Stimulated activated CD4-positive, alpha-beta T cell treated with anti-CD3 and anti-CD28 coated beads, Interleukin-1b, Interleukin-23, amount 100 ng/mL, for 48 hours (primary cell): ENCODE data around the gene USP44.
A peak's percentile ranks its signal among the peaks of the same experiment; 100 is the strongest.

Source experiments
- DNase-seq: peaks from one replicate; pipeline ENCODE4 v3.0.0-alpha.2; 2020

USP44 gene

GRCh38 chr12:95548056-95548538 lies 3.2 kb downstream of the USP44 start:
- peak; percentile 31 for DNase-seq

DNA sequence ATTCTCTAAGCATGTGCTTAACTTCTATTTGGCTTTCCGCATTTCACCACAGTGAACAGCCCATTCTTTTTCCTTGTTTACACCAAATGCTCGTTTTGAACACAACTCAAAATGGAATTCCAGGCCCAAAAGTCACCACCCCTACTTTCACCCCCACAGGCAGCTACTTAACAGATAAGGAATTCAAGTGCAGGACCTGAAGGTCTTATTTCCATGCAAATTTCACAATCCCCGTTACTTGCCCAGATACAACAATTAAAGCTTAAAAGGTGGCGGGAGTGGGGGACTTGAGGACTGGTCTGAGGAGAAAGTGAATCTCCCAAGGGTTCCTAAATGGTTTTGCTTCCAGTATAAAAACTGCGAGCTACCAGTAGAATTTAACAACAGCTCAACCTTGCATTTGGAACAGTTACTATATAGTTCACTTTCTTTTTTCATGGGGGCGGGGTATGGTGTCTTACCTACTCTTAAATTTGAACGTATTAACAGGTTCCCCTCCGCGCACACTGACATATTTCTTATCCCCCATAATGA lies 3.7 kb downstream of the USP44 start:
- DNase-seq, result no peak

- DNase-seq, result no peak
Measured at GRCh38 chr12:95546491-95546813, 4.8 kb downstream of the USP44 start.

DNA sequence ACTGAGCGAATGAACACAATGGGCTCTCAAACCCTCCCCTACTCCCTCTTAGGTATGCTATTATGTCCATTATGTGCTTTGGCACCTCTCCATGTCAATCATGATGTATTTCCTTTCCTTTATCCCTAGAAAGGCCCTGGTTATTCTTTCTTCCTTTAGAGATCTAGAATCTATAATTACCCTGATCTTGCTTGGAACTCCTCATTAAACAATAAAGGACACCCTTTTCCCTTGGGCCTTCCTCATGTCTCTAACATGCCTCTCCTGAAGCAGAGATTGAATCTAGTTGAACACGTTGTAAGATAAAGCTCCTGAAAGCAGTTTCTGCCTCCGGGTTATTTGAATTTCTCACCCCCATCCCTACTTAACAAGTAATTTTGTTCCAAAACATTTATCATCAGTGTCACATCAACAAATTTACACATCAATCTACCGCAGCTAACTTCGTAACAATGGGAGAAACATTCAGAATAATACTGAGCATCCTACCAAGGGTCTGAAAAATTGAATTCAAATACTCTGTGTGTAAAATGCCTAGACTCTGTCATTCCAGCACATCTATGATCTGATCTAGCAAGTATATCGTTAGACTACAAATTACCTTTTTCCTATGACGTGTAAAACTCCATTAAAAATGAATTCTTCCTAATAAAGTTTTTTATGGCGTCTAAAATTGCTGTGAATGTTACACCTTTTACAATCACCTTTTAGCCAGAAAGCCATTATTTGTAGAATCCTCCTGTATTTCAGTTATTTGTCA lies 5.4 kb downstream of the USP44 start:
- no peak for DNase-seq

- no peak for DNase-seq
Measured at GRCh38 chr12:95545303-95545702, 6.0 kb downstream of the USP44 start.

GRCh38 chr12:95544756-95545155 lies 6.5 kb downstream of the USP44 start:
- no peak for DNase-seq

- no peak for DNase-seq
Measured at GRCh38 chr12:95543305-95543704, 8.0 kb downstream of the USP44 start.

- DNase-seq, result no peak
Measured at GRCh38 chr12:95541436-95541835, 9.8 kb downstream of the USP44 start.

DNA sequence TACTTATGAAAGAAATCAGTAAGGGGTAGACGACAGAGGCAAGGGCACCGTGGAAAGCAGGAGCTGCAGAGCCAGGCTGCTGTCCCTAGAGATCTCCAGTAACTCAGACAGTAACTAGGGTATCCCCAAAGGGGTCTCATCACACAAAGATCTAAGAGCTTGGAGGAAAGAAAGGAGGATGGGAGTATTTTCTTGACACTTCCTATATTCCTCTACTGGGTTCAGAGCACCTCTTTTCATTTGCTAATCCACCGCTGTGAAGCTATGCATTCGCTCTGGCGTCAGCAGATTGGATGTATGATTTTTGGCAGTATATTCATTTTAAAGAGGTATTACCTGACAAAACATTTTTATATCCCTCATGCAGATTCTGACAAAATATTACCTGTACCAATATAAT lies 12.6 kb downstream of the USP44 start:
- DNase-seq, result no peak

- no peak for DNase-seq
Measured at GRCh38 chr12:95538006-95538405, 13.3 kb downstream of the USP44 start.

GRCh38 chr12:95533985-95534384 lies 17.3 kb downstream of the USP44 start:
- no peak for DNase-seq

GRCh38 chr12:95532851-95533250 lies 18.4 kb downstream of the USP44 start:
- peak; percentile 32 for DNase-seq

DNA sequence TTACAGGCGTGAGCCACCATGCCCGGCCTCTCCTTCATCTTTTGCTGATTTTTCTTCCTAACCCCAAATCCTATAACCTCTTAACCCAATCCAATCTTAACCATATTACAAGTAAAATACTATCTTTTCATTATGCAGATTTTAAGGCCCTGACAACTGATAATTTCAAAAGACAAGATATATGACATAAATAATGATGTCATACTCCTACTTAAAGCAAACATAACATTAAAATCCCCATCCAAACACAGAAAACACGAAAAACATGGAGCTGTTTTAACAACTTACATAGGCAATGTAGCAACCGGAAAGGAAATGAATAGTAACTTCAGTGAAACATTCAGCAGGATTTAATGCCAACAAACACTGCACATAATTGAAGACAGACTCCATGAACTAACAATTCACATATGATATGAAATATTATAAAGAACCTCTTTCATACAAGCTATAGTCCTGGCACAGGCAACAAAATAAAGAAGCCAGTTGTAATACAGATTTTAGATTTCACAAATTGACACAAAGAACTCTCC lies 21.5 kb downstream of the USP44 start:
- DNase-seq, result no peak

DNA sequence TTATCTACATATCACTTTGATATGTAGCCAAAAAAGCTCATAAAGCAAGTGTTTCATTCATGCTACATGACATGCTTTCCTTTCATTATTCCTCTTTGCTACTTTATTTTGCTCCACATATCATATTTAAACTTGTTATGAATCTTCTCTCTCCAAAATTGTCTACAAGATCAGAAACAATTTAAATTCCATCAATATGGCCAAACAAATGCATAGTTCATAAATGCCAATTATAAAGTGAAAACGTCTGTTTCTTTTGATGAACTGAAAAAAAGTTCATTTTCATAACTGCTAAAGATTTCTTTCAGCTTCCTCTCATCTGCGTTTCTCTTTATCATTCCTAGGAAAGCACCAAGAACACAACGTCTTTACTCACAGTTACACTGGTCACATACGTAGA lies 22.8 kb downstream of the USP44 start:
- DNase-seq, result no peak

GRCh38 chr12:95522692-95523091 lies 28.6 kb downstream of the USP44 start:
- no peak for DNase-seq

DNA sequence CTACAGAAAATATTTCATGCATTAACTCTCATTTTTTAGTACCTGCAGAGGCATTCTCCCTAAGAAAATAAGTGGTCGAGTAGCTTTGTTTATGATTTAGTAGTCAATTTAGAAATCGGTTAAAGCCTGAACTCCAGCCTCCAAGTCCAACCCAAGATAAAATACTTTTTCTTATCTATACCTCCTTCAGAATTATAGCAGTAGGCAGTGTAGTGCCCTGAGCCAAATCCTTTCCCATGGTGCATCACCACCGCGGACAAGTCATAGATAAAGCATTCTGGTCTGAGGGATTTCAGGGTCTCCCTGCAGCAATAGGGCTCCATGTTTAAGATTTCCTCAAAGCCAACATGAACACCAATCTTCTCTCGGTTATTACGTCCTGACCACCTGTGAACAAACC lies 30.5 kb downstream of the USP44 start:
- no peak for DNase-seq

- DNase-seq, result no peak
Measured at GRCh38 chr12:95518944-95519343, 32.3 kb downstream of the USP44 start.

GRCh38 chr12:95517246-95517645 lies 34.0 kb downstream of the USP44 start:
- DNase-seq, result no peak

- no peak for DNase-seq
Measured at GRCh38 chr12:95516757-95517156, 34.5 kb downstream of the USP44 start.

- DNase-seq, result no peak
Measured at GRCh38 chr12:95515197-95515596, 36.1 kb downstream of the USP44 start.

- DNase-seq, result no peak
Measured at GRCh38 chr12:95513599-95513998, 37.7 kb downstream of the USP44 start.

DNA sequence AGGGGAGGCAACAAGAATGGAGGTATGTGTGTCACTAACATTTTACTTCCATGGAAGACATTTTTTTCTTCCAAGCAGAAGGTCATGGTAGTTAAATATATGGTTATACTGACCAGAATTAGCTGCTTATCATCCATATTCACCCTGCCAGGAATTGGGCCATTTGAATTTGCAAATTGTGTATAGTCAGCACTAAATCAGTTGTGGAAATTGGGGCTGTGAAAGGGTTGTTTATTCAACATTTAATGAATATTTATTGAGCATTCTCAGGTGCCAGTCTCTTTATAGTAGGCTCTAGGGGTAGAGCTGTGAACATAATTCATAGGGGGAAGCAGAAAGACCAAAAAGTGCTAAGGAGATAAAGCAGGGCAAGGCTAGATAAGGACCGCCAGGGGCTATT lies 39.3 kb downstream of the USP44 start:
- DNase-seq, result no peak

DNA sequence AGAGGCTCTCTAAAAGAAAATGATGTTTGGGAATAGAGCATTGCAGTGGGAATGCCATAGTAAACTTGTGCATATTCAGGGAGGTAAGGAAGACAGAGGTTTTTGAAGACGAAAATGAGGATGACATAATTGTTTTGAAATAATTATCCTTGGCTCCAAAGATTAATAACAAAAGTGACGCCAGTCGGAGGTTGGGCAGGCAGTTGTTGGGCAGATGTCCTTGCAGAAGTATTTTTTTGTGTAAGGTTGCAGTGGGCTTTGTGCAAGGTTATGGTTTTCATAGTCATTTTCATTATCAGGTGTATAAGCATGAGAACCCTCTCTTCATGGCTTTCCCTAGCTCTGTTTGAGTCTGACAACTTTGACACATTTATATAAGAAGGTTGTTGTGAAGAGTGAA lies 42.0 kb downstream of the USP44 start:
- DNase-seq, result no peak

DNA sequence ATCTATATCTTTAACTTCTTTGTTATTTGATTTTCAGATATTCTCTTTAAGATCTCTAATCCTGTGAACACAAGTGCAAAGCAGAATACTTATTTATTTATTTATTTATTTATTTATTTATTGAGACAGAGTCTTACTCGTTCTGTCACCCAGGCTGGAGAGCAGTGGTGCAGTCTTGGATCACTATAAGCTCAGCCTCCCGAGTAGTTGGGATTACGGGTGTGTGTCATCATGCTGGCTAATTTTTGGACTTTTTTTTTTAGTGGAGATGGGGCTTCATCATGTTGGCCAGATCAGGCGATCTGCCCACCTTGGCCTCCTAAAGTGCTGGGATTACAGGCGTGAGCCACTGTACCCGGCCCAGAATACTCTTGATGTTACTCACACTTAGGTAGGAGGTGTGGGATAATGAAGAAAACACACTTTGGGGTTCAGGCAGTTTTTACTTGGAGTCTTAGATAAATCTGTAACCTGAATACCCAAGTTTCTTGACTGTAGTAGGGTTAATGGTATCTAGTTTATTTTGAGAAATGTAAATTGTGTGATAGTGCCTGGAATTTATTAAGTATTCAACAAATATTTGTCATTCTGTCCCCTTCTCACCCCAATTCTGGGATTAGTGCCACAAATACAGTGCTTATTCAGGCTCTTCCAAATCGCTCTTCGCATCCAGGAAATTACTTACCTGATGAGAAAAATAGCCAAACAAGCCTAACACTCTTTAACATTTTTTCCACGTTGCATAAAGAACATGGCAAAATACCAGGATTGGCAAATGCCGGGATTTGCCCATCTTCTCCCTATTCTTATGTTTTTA lies 44.4 kb downstream of the USP44 start:
- DNase-seq, result no peak
